ENCODE results near the gene TPGS1.

GRCh38 chr19:478236-478903 is 28.9 kb upstream of the TPGS1 start:
- no peak for TF ChIP-seq CTCF (IDR thresholded peaks at IDR 0.05)
- no peak for TF ChIP-seq POLR2A (IDR thresholded peaks at IDR 0.05)

Measured in body of pancreas (tissue), 4 donors.